SU-DHL-6 (cell line): ENCODE data around the gene GOPC.

Experiments
- H2AFZ ChIP-seq: fragments of 200-600 bp; sonication (generic); 2 replicates; pipeline ENCODE4 v1.6.1; 2014; ENCODE audit warnings: low read depth, mild to moderate bottlenecking, moderate library complexity, mixed read lengths, antibody characterized with exemption, low read length; ENCODE audit not compliant: severe bottlenecking
- H3F3A ChIP-seq: fragments of 200-600 bp; shearing (Covaris generic); 2 replicates; pipeline ENCODE4 v1.6.0; 2016; ENCODE audit warnings: antibody characterized with exemption, mild to moderate bottlenecking; ENCODE audit not compliant: insufficient read depth
- H3K27ac ChIP-seq: fragments of 200-600 bp; sonication (generic); 2 replicates; pipeline ENCODE4 v1.5.1; 2016; ENCODE audit warnings: low read depth, mild to moderate bottlenecking, low read length, moderate library complexity, mixed read lengths
- H3K27me3 ChIP-seq: fragments of 200-600 bp; sonication (generic), shearing (Covaris generic); 2 replicates; pipeline ENCODE4 v1.6.0; 2014; ENCODE audit warnings: mild to moderate bottlenecking, low read length
- H3K36me3 ChIP-seq: fragments of 200-600 bp; sonication (generic); 2 replicates; pipeline ENCODE4 v1.6.1; 2014; ENCODE audit warnings: mild to moderate bottlenecking, low read length, mixed read lengths
- H3K4me2 ChIP-seq: fragments of 300-600, 200-600 bp; shearing (Covaris generic), sonication (generic); 2 replicates; pipeline ENCODE4 v1.6.0; 2014; ENCODE audit warnings: low read length, low read depth, mild to moderate bottlenecking; ENCODE audit not compliant: poor library complexity, severe bottlenecking
- H3K4me3 ChIP-seq: fragments of 200-600 bp; sonication (generic); 2 replicates; pipeline ENCODE4 v1.5.1; 2014; ENCODE audit warnings: antibody characterized with exemption, low read length, mild to moderate bottlenecking, mixed read lengths; ENCODE audit not compliant: insufficient read depth, poor library complexity, severe bottlenecking
- H3K79me2 ChIP-seq: fragments of 200-600 bp; sonication (generic); 2 replicates; pipeline ENCODE4 v1.6.1; 2014; ENCODE audit warnings: mild to moderate bottlenecking, low read length, moderate library complexity; ENCODE audit not compliant: insufficient read depth
- H3K9ac ChIP-seq: fragments of 200-600 bp; sonication (generic); 2 replicates; pipeline ENCODE4 v1.7.0; 2014; ENCODE audit warnings: mild to moderate bottlenecking, low read length
- H3K9me2 ChIP-seq: fragments of 200-600 bp; sonication (generic); replicated peaks from 2 replicates; pipeline ENCODE4 v1.6.1; 2014; ENCODE audit warnings: low read length; ENCODE audit not compliant: insufficient read depth
- H3K9me3 ChIP-seq: fragments of 200-600 bp; sonication (generic); 2 replicates; pipeline ENCODE4 v1.6.1; 2014; ENCODE audit warnings: low read length, mixed read lengths; ENCODE audit not compliant: insufficient read depth
- H4K20me1 ChIP-seq: fragments of 200-600 bp; sonication (generic); 2 replicates; pipeline ENCODE4 v1.6.1; 2014; ENCODE audit warnings: low read depth, mild to moderate bottlenecking, antibody characterized with exemption, low read length, moderate library complexity, mixed read lengths
- EZH2phosphoT487 ChIP-seq: fragments of 200-600 bp; sonication (generic), shearing (Covaris generic); conservative IDR thresholded peaks from 2 replicates; pipeline ENCODE4 v1.6.1; 2018; ENCODE audit warnings: mild to moderate bottlenecking, antibody characterized with exemption, low read length, moderate library complexity, mixed read lengths
- TF ChIP-seq, protein P1 (sequence below): fragments of 200-600 bp; sonication (generic); IDR thresholded peaks from one replicate; pipeline ENCODE4 v1.5.1; 2017; ENCODE audit warnings: antibody characterized with exemption, mild to moderate bottlenecking, low read length, moderate library complexity; ENCODE audit not compliant: insufficient read depth, poor library complexity, severe bottlenecking

The GOPC gene

GRCh38 chr6:117557951-117558350, 44.4 kb downstream of the GOPC start:
- Histone ChIP-seq H3K27ac (no peak overlapping the region), H4K20me1 (no peaks in the 10 kb centered on the region), H3K4me3 (no peak overlapping the region), H3K36me3 (peaks cover 13% of the 10 kb centered on the region), H3K9me2 (no peaks in the 10 kb centered on the region), H3K9ac (no peak overlapping the region), H3F3A (0 out of 2 replicates have a peak, but pooled peaks cover 6% of the 10 kb centered on the region), H3K27me3 (no peaks in the 10 kb centered on the region), H3K9me3 (no peaks in the 10 kb centered on the region), H3K4me2 (no peak overlapping the region), H2AFZ (no peak overlapping the region), H3K79me2 (no peaks in the 10 kb centered on the region)
- TF ChIP-seq, protein P1, sequence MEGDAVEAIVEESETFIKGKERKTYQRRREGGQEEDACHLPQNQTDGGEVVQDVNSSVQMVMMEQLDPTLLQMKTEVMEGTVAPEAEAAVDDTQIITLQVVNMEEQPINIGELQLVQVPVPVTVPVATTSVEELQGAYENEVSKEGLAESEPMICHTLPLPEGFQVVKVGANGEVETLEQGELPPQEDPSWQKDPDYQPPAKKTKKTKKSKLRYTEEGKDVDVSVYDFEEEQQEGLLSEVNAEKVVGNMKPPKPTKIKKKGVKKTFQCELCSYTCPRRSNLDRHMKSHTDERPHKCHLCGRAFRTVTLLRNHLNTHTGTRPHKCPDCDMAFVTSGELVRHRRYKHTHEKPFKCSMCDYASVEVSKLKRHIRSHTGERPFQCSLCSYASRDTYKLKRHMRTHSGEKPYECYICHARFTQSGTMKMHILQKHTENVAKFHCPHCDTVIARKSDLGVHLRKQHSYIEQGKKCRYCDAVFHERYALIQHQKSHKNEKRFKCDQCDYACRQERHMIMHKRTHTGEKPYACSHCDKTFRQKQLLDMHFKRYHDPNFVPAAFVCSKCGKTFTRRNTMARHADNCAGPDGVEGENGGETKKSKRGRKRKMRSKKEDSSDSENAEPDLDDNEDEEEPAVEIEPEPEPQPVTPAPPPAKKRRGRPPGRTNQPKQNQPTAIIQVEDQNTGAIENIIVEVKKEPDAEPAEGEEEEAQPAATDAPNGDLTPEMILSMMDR = no peak
- no peak for TF ChIP-seq EZH2phosphoT487

- no peak overlapping the region for H3K4me2 ChIP-seq
- H3F3A ChIP-seq = 0 out of 2 replicates have a peak, but pooled peaks cover 6% of the 10 kb centered on the region
Measured at GRCh38 chr6:117555882-117556498, 46.3 kb downstream of the GOPC start.

DNA sequence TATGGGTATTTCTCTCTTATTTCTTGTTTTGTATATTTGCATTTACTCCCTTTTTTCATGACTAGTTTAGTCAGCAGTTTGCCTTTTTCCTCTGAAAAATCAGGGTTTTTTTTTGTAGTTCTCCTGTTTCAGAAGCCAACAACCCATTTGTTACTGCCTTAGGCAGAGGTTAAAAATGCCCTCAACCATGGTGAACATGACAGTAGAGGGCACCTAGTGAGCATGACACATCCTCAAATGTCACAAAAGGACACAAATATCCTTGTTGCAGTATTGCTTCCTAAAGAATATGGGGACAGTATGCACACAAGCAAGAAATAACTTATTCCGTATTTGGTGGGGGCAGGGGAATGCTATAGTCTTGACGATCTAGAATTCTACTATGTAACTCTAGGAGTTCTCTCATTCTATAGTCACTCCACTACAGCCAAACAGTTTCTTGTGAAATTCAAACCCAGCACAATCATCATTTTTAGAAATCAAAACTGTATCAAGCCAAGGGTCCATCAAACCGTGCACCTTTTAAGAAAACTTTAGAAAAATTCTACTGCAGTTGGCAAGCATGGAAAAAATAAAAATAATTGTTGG, 47.0 kb downstream of the GOPC start:
- Histone ChIP-seq H3K9me2 (no peaks in the 10 kb centered on the region), H3F3A (0 out of 2 replicates have a peak, but pooled peaks cover 6% of the 10 kb centered on the region), H3K27ac (no peak overlapping the region), H2AFZ (no peak overlapping the region), H3K36me3 (no peaks in the 10 kb centered on the region; the same call in 1 of the 2 replicates), H3K4me3 (no peak overlapping the region), H3K79me2 (no peaks in the 10 kb centered on the region), H3K4me2 (no peak overlapping the region), H4K20me1 (no peaks in the 10 kb centered on the region), H3K9me3 (no peaks in the 10 kb centered on the region), H3K27me3 (no peaks in the 10 kb centered on the region), H3K9ac (no peak overlapping the region)
- TF ChIP-seq, protein P1 = no peak
- no peak for TF ChIP-seq EZH2phosphoT487

More at GRCh38 chr6:117555882-117556498, 46.3 kb downstream of the GOPC start:
- Histone ChIP-seq H3K9me3 (no peaks in the 10 kb centered on the region), H3K9ac (no peak overlapping the region), H3K27me3 (no peaks in the 10 kb centered on the region), H2AFZ (no peak overlapping the region), H3K4me3 (no peak overlapping the region), H3K79me2 (no peaks in the 10 kb centered on the region), H3K27ac (no peak overlapping the region), H3K36me3 (no peaks in the 10 kb centered on the region; the same call in 1 of the 2 replicates), H4K20me1 (no peaks in the 10 kb centered on the region), H3K9me2 (no peaks in the 10 kb centered on the region)
- TF ChIP-seq, protein P1 = peak; percentile 74
- no peak for TF ChIP-seq EZH2phosphoT487
